CD4-positive, alpha-beta T cell treated with Interleukin-1 beta for 1 hour (primary cell): ENCODE results near the gene GALNT7.

ENCODE experiments used
- DNase-seq, 2 donors: peaks; one replicate each; pipeline ENCODE4 v3.0.0-alpha.2; 2020 to 2022

The GALNT7 gene

DNA sequence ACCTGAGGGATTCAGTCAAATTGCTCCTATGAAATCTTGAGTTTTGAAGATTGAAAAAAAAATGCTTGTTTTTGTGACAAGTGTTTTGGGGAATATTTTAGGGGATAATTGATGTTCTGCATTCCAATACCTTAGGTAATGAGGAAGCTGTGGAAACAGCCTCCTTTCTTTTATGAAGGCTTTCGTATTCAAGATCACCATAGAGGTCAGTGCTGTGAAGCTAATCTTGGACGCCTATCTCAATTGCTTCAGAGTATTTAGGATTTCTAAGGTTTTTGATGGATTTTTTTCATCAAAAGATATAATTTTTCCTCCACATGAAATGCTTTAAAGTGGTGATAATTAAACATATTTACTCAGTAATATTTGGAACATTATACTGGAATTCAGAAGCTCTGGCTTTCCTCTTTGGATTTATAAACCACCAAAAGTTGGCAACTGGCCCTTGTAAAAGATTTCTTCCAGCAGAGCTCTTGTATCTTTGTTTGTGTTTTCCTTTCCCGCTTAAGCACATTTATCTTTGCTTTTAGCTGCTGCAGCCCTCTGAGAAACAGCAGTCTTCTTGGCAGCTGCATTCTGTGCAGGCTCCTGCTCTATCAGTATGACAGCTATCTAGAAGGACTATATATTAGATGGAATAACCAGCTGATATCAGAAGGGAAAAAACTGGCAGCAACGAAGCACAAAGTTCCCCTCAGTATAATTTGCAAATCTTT is 101.9 kb downstream of the GALNT7 start:
- no peak for DNase-seq

DNA sequence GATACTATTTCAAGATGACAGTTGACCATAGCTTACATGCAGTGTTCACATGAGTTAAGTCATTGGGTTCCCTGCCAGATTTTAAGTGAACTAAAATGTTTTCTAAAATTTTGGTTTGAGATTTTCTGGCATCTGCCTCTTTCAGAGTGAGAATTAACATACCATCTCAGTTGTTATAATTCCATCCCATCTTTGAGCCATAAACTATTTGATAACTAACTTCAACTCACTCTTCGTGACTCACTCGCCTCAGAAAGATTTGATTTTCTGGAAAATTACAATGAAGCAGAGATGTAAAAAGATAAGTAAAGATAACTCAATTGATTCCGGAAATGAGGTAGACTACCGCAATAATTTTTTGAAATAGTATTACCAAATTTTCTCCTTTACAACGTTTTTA is 103.7 kb downstream of the GALNT7 start:
- no peak for DNase-seq

DNA sequence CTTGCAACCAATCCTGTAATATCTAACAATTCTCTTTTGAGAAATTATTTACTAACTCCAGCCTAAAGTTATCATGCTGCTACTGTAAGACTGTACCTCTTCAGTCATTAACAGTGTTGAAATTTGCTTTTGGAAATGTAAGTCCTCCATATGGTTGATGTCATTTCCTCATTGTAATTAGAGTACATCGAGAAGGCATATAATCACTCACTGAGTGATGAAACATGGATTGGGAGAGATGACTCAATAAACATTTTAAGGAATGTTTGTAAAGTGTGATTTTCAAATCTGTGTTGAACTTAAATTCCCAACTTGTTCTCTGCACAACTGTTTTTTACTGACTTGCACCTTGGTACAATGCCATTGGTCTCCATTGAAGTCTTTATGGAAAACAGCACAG is 104.4 kb downstream of the GALNT7 start:
- DNase-seq, result no peak

DNA sequence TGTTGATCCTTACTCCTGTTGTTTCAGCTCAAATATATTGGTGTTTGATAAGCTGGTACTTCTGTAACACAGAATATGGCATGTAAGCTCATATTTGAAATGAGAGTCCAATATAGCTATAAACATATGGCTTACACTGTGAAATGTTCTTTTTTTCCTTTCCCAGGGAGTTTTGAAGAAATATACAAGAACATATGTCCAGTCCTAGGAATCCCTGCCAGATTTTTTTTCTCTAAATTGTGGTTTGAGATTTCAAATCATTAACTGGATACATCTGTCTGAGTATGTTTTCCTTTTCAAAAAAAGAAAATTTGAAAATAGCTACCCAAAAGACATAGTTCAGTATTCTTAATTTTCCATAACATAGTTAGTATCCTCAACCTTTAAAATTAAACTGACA is 105.3 kb downstream of the GALNT7 start:
- no peak for DNase-seq

DNA sequence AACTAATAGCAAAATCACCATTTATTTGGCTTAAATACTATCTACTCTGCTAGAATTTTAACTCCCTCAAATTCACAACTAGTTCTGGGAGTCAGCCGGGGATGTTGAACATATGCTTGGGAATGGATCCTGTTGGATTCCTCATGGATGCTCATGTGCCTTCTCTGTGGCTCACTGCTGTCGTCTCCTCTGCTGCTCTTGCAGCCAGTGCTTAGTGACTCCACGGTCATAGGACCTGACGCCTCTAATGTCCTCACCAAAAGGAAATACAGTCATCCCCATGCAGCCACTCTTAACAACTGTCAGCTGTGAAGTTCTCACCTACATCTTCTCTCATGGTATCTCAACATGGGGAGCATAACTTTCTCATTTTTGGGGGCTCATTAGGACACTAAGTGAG is 106.1 kb downstream of the GALNT7 start:
- no peak for DNase-seq

DNA sequence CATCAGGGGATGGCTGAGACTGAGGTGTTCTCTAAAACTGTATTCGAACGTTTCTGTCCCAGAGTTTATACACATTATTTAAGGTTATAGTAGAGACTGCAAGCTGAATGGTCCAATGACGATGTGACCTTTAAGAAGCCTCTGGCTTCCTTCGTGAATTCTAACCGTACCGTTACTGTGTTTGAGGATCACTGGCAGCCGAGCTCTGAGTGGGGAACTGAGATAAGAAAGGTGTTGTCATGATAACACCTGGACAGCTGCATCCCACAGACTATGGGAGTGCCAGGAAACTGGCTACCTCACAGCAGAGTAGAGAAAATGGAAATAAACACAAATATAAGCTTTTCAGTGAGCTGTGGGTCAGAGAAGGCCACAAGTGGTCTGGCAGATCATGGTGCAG is 106.5 kb downstream of the GALNT7 start:
- no peak for DNase-seq

DNA sequence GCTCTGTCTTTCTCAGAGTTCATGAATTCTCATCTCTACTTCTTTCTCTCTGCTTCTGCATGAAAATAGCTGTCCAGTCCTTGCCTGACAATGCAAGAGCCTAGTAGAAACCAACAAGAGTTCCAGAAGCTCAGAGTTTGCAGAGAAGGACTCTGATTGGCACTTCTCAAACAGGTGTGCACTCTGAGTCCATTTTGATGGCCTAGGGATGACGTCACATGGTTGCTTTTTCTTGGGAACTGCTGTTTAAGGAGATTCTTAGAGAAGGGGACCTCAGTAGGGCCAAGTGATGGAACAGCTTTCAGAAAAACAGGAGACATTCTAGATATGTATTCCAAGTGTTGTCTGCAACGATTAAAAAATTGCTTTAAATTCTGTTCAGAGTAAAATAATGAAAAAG is 108.7 kb downstream of the GALNT7 start:
- no peak for DNase-seq

DNA sequence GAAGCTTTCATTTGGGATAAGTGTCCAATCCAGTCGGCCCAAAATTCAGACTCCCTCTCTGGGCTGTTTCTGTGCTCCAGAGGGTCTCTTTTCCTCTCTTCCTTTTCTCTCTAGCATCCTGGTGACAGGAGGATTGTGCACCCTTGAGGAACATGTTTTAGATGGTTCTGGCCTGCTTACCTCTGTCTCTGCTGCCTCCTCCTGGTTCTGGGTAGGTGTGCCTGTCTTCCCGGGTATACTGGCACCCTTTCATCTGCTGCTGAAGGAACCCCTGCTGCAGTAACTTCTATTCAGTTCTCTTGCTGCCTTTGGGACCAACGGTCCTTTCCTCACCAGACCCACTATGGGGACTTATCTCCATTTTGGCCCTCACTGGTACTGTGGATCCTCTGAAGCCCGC is 112.4 kb downstream of the GALNT7 start:
- DNase-seq, result no peak

DNA sequence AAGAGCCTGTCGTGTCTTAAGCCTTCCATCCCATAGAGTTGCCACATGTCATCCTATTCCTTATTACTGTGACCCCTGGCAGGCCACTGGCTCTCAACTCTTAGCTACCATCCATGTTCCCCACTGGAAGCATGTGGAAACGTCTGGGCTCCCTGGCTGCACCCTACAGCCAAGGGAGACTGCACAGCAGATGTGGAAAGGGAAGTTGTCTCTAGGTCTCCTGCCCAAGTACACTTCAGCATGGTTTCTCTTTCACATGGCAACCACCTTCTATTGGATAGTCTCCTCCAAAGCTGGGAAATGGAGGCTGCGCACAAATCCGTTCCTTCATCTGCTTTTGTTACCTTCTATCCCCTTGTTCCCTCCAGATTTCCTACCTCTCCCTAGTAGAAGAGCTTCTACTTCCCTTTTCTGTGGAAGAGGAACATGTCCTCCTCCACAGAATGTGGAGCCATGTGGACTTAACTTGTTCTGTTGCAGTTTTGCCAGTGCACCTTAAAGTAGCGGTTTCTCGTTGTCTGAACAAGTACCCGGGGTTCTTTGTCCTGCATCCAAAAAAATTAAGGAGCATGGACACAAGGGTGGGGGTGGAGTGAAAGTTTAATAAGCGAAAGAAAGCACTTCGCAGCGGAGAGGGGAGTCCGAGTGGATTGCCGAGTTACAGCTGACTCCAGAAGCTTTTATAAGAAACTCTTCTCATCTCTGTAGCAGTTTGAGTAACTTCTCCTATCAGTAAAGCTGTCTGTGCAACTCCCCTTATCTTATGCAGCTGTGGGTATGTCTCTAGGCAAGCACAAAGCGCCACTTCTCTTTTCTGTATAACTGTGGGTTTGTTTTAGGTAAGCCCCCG is 113.0 kb downstream of the GALNT7 start:
- DNase-seq, result no peak

DNA sequence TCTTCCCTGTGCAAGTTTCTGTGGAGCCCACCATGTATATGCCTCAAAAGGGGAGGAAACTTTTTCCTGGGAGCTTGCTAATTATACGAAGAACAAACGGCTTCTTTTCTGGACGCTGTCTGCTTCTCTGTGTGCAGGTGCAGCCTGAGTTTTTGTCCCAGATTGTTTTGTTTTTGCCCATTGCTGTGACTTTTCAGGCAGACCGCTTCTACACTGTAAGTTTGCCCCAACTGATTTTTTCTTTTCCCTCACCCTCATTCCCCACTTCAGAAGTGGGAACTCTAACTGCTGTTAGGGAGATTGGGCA is 113.6 kb downstream of the GALNT7 start:
- no peak for DNase-seq

DNA sequence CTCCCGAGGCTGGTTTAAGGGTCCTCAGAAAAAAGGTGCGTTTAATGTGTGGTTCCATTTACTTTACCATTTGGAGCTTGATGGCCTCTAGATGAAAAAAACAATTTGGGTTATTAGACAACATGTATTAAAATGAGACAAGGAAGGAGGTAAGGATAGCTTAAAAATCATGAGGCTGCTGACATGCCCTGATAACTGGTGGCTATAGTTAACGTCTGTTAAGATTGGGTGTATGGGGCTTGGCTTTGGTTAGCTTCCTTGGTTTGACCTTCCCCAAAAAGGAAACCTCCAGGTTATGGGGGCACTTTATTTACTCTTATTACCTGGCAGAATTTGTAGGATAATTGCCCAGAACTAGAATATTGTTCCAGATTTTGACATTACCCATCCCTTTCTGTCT is 114.0 kb downstream of the GALNT7 start:
- DNase-seq, result no peak

DNA sequence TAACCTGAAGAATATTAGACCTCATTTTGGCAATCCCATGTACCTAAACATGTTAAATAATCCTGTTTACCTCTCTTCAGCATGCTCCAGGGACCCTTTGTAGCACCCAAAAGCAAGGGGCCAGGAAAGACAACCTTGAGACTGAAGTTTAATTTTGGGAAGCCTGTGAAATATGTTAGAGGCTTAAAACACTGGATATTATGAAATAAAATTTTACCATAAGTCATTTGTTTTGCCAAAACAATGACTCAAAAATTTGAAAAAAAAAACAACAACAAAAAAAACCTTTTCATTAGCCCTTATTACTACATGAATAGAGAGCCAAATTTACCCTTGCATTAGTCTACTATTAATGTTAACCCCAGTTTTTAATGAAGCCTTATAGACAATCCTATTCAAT is 115.9 kb downstream of the GALNT7 start:
- DNase-seq, result no peak

DNA sequence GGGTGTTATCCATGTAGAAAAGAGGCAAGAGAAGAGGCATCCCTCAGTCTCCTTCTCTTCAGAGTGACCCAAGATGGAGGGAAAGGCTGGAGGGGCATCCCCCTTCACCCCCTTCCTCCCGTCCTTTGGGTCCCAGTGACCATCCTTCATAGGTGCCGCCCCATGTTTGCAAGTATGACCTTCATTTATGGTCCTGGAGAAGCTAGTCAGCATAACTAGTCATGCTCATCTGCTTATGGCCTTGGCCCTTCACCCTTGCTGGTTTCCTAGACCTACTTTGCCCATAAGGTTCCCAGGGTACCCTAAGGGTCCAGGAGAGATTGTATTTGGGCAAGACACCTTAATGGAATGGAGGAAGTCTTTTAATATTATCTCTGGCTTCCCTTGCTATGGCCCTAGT is 118.9 kb downstream of the GALNT7 start:
- no peak for DNase-seq

DNA sequence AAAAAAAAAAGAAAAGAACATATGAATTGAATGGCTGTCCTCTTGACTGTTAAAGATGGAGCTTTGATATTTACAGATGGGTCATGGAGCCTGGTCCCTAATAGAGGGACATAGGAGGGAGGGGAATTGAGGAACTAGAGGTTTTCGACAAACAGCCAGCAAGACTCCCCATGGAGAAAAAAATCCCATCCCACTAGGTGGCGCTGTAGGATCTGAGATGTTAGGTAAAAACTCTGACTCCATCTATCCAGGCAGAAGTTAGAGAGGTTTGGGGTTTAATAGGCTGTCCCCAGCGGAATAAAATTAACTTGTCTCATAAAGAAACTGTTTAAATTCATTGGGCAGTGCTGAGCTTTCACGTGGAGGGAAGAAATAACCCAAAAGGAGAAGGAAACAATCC is 119.7 kb downstream of the GALNT7 start:
- peak; percentile 39 to 63 for DNase-seq

DNA sequence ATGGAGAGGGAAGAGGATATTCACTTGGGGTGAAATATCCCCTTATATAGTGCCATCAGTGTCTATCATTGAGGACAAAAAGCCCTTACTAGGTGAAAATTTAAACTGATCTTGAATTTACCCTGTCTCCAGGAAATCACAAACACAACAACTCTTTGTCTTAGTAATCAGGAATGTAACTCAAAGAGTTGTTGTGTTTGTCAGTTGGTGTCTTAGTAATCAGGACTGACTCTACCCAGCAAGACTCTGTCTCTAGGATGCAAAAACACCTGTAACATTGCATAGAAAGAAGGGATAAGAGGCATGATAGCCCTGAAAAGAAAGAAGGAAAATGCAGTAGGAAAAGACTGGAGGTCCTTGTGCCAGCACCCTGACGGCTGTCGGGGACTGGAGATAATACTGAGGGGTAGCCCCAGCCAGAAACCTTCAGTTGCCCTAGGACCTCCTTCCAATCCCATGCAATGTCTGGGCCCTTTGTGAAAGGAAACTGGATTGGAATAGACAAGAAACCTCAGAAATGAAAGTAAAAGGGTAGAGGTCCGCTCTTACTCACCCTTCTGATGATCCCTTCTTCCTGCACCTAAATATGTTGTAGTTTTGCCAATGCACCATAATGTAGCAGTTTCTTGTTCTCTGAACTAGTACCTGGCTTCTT is 120.2 kb downstream of the GALNT7 start:
- DNase-seq, result no peak

DNA sequence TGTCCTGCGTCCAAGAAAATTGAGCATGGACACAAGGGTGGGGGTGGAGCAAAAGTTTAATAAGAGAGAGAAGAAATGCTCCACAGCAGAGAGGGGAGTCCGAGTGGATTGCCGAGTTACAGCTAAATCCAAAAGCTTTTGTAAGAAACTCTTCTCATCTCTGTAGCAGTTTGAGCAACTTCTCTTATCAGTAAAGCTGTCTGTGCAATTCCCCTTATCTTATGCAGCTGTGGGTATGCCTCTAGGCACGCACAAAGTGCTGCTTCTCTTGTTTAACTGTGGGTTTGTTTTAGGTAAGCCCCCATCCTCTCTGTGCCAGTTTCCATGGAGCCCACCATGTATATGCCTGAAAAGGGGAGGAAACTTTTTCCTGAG is 120.7 kb downstream of the GALNT7 start:
- DNase-seq, result no peak

DNA sequence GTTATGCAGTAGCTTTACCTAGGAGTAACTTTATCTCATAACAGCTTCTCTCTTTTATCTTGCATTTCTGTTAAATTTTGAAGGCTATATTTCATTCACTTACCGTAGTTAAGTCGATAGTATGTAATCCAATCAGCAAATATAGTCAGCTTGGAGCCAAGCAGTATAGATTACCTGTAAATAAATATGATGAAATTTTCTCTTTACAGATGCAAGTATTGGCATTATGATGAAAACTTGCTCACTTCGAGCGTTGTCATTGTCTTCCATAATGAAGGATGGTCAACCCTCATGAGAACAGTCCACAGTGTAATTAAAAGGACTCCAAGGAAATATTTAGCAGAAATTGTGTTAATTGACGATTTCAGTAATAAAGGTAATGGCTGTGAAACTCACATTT is 123.3 kb downstream of the GALNT7 start:
- no peak for DNase-seq

DNA sequence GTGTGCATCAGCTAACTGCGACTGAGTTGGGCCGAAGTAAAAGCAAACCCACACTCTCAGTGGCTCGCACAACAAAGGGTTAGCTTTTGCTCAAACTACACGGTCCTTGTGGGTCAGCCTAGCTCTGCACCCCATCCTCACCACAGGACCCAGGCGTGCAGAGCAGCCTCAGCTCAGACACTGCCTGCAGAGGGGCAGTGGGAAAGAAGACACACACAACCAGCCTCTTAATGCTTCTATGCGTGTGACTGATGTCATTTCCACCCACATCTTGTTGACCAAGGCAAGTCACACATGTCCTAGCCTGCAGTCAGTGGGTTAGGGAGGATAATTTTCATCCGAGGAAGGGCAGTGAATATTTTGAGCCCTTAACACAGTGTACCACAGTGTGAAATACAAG is 125.1 kb downstream of the GALNT7 start:
- DNase-seq, result no peak

DNA sequence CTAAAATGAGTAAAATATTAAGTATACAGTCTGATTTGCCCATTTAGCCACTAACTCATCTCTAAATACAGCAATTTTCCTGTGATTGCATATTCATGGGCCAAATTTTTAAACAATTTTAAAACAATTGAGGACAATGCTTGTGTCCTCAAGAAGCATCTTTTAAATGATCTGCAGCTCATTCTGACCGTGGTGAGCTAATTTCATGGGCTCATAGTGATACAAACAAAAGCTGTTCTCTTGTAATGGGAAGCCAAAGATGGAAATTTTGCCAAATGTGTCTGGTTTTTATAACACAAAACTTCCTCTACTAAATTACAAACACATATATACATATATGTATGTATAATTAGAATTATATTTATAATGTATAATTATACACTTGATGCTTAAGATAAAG is 125.8 kb downstream of the GALNT7 start:
- DNase-seq, result no peak

DNA sequence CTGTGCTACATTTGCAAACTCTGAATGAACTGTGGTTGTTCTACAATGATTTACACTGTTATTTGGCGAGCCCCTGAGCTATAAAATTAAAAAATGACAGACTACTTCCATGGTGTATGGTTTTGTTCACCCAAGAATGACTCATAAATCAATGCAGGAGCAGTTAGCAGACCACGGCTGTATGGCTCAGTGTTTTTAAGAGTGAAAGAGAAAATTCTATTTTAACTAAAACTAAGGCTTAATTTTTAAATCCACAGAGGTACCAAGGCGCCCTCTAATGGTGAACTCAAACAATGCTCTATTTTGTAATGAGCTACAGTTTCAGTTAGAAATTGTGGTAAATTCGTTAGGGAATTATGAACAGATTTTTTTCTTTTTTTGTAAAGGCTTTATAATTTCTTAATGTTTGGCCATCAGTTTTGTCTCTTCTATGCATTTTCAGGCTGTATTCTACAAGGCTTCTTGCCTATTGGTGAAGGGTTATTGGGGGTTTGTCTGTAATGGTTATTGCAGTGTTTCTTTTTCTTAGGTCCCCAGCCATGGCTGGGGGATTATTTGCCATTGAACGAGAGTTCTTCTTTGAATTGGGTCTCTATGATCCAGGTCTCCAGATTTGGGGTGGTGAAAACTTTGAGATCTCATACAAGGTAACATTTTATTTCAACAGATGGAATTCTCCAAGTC is 133.0 kb downstream of the GALNT7 start:
- DNase-seq, result peak in 1 of 2 donors; percentile 38

DNA sequence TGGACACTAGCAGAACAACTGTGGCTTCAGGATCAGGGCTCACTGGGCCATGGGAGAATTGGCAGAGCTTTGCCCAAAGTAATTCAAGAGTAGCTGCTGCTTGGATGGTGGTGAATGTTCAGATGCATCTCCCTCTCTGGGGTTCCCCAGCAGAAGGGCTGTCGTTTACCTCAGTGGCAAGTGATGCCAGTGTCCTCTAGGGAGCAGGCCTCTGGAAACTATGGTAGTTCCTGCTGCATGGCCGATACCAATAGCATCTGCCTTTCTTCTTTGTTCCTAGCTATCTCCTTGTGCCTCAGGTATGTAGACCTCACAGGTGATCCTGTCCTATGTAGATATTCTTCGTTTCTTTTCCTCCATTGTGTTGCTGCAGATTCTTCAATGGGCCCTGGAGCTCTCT is 139.2 kb downstream of the GALNT7 start:
- no peak for DNase-seq

DNA sequence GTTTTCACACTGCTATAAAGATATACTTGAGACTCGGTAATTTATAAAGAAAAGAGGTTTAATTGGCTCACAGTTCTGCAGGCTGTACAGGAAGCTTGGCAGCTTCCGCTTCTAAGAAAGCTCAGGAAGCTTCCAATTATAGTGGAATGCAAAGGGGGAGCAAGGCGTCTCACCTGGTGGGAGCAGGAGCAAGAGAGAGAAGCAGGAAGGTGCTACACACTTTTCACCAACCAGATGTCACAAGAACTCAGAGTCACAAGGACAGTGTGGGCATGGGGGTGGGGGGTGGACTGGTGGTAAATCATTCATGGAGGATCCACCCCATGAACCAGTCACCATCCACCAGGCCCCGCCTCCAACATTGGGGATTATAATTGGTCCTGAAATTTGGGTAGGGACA is 142.8 kb downstream of the GALNT7 start:
- DNase-seq, result no peak

DNA sequence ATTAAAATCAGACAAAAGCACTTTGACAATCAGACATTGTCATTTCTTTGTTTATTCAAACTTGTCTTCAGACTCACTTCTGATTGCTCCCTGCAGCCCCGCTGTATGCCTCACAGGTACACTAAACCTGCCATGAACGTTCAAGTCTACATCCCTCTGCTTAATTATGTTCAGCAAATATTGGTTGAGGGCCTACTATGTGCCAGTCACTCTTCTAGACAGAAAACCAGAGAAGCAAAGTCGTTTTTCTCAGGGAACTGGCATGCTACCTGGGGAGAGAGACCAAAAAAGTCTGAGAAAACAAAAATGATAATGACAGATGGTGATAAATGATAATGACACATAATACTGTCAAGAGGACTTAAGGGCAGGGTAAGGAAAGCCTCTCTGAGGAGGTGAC is 146.1 kb downstream of the GALNT7 start:
- no peak for DNase-seq

DNA sequence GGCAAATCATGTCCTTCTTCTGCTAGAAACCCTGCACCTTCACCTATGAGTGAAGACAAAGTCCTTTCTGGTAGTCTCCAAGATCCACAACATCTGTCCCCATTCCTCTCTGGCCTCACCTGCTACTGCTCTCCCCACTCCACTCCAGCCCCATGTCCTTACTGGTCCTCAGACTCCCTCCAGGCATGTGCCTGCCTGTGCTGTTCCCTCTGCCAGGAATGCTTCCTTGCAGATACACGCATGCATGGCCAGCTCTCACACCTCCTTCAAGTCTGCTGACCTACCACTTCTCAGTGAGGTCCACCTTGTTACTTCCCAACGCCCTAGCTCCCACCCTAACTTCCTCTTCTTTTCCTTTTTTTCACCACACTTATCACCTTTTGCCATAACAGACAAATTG is 147.4 kb downstream of the GALNT7 start:
- DNase-seq, result no peak
